ENCODE results near the gene CLIC4. TPM values are rescaled to one million over a fixed set of nuclear protein-coding genes. Genes with fewer than 3 reads are reported as not detected.
A peak's percentile ranks its signal among the peaks of the same experiment; 100 is the strongest.
"Not testable (repeated sequence)": the region's sequence is repeated elsewhere in the genome, so short reads cannot be mapped to it uniquely, and the experiment has no call there.

CLIC4 gene
- total RNA-seq, 1 donor from 2014 or later, result 99.2 TPM

- peaks cover 0 to 9% (median 0%) of the 10 kb centered on the region in 3 donors for H3K4me1 ChIP-seq (ENCODE audit: control insufficient read depth in 3 of 3, insufficient read depth in 3 of 3, low read length in 3 of 3)
- H3K4me3 ChIP-seq (ENCODE audit: low read length in 3 of 3), result no peak overlapping the region
- H3K27me3 ChIP-seq (ENCODE audit: control insufficient read depth in 3 of 3, insufficient read depth in 3 of 3, low read length in 3 of 3), result no peaks in the 10 kb centered on the region
- no peak overlapping the region for H3K27ac ChIP-seq (ENCODE audit: low read depth, low read length)
- no peak overlapping the region for H3K9ac ChIP-seq (ENCODE audit: low read depth in 1 of 3, low read length in 3 of 3)
- H3K9me3 ChIP-seq (ENCODE audit: control insufficient read depth in 3 of 3, low read length in 3 of 3), result no peaks in the 10 kb centered on the region
- H3K36me3 ChIP-seq (ENCODE audit: control insufficient read depth in 3 of 3, insufficient read depth in 3 of 3, low read length in 3 of 3), result no peaks in the 10 kb centered on the region
Measured at GRCh38 chr1:24782689-24783088, 37.4 kb downstream of the CLIC4 start.

- Histone ChIP-seq H3K9ac (ENCODE audit: low read depth in 1 of 3, low read length in 3 of 3) (no peak overlapping the region), H3K4me3 (ENCODE audit: low read length in 3 of 3) (no peak overlapping the region), H3K9me3 (ENCODE audit: control insufficient read depth in 3 of 3, low read length in 3 of 3) (no peaks in the 10 kb centered on the region), H3K36me3 (ENCODE audit: control insufficient read depth in 3 of 3, insufficient read depth in 3 of 3, low read length in 3 of 3) (no peaks in the 10 kb centered on the region), H3K27ac (ENCODE audit: low read depth, low read length) (no peak overlapping the region), H3K27me3 (ENCODE audit: control insufficient read depth in 3 of 3, insufficient read depth in 3 of 3, low read length in 3 of 3) (no peaks in the 10 kb centered on the region), H3K4me1 (ENCODE audit: control insufficient read depth in 3 of 3, insufficient read depth in 3 of 3, low read length in 3 of 3) (peaks cover 0 to 6% (median 0%) of the 10 kb centered on the region in 3 donors)
Measured at GRCh38 chr1:24783713-24784112, 38.5 kb downstream of the CLIC4 start.

- Histone ChIP-seq H3K9me3 (ENCODE audit: control insufficient read depth in 3 of 3, low read length in 3 of 3) (no peaks in the 10 kb centered on the region), H3K36me3 (ENCODE audit: control insufficient read depth in 3 of 3, insufficient read depth in 3 of 3, low read length in 3 of 3) (no peaks in the 10 kb centered on the region), H3K9ac (ENCODE audit: low read depth in 1 of 3, low read length in 3 of 3) (no peak overlapping the region), H3K27ac (ENCODE audit: low read depth, low read length) (no peak overlapping the region), H3K27me3 (ENCODE audit: control insufficient read depth in 3 of 3, insufficient read depth in 3 of 3, low read length in 3 of 3) (no peaks in the 10 kb centered on the region), H3K4me3 (ENCODE audit: low read length in 3 of 3) (no peak overlapping the region), H3K4me1 (ENCODE audit: control insufficient read depth in 3 of 3, insufficient read depth in 3 of 3, low read length in 3 of 3) (peaks cover 0 to 6% (median 0%) of the 10 kb centered on the region in 3 donors)
Measured at GRCh38 chr1:24786191-24786590, 40.9 kb downstream of the CLIC4 start.

- no peaks in the 10 kb centered on the region for H3K36me3 ChIP-seq (ENCODE audit: control insufficient read depth in 3 of 3, insufficient read depth in 3 of 3, low read length in 3 of 3)
- no peaks in the 10 kb centered on the region for H3K9me3 ChIP-seq (ENCODE audit: control insufficient read depth in 3 of 3, low read length in 3 of 3)
- H3K27me3 ChIP-seq (ENCODE audit: control insufficient read depth in 3 of 3, insufficient read depth in 3 of 3, low read length in 3 of 3), result no peaks in the 10 kb centered on the region
- no peak overlapping the region for H3K27ac ChIP-seq (ENCODE audit: low read depth, low read length)
- no peak overlapping the region for H3K4me3 ChIP-seq (ENCODE audit: low read length in 3 of 3)
- no peak overlapping the region for H3K9ac ChIP-seq (ENCODE audit: low read depth in 1 of 3, low read length in 3 of 3)
- peaks cover 0 to 12% (median 7%) of the 10 kb centered on the region in 3 donors for H3K4me1 ChIP-seq (ENCODE audit: control insufficient read depth in 3 of 3, insufficient read depth in 3 of 3, low read length in 3 of 3)
Measured at GRCh38 chr1:24790490-24790889, 45.2 kb downstream of the CLIC4 start.

GRCh38 chr1:24793447-24794129 lies 48.3 kb downstream of the CLIC4 start:
- H3K4me3 ChIP-seq (ENCODE audit: low read length in 3 of 3), result no peak overlapping the region
- peak overlapping the region; percentile 54 for H3K27ac ChIP-seq (ENCODE audit: low read depth, low read length)
- no peaks in the 10 kb centered on the region for H3K27me3 ChIP-seq (ENCODE audit: control insufficient read depth in 3 of 3, insufficient read depth in 3 of 3, low read length in 3 of 3)
- no peaks in the 10 kb centered on the region for H3K9me3 ChIP-seq (ENCODE audit: control insufficient read depth in 3 of 3, low read length in 3 of 3)
- H3K4me1 ChIP-seq (ENCODE audit: control insufficient read depth in 3 of 3, insufficient read depth in 3 of 3, low read length in 3 of 3), result peaks cover 0 to 7% (median 6%) of the 10 kb centered on the region in 3 donors
- H3K36me3 ChIP-seq (ENCODE audit: control insufficient read depth in 3 of 3, insufficient read depth in 3 of 3, low read length in 3 of 3), result peaks cover 0 to 4% (median 4%) of the 10 kb centered on the region in 3 donors
- no peak overlapping the region for H3K9ac ChIP-seq (ENCODE audit: low read depth in 1 of 3, low read length in 3 of 3)

GRCh38 chr1:24794130-24794502 lies 48.9 kb downstream of the CLIC4 start:
- not testable (repeated sequence) for H3K9me3 ChIP-seq (ENCODE audit: control insufficient read depth in 3 of 3, low read length in 3 of 3); H3K36me3 ChIP-seq (ENCODE audit: control insufficient read depth in 3 of 3, insufficient read depth in 3 of 3, low read length in 3 of 3); H3K4me3 ChIP-seq (ENCODE audit: low read length in 3 of 3); H3K27me3 ChIP-seq (ENCODE audit: control insufficient read depth in 3 of 3, insufficient read depth in 3 of 3, low read length in 3 of 3); H3K9ac ChIP-seq (ENCODE audit: low read depth in 1 of 3, low read length in 3 of 3); H3K4me1 ChIP-seq (ENCODE audit: control insufficient read depth in 3 of 3, insufficient read depth in 3 of 3, low read length in 3 of 3)
- H3K27ac ChIP-seq (ENCODE audit: low read depth, low read length), result peak overlapping the region; percentile 54

- H3K9me3 ChIP-seq (ENCODE audit: control insufficient read depth in 3 of 3, low read length in 3 of 3), result no peaks in the 10 kb centered on the region
- peaks cover 0 to 4% (median 4%) of the 10 kb centered on the region in 3 donors for H3K36me3 ChIP-seq (ENCODE audit: control insufficient read depth in 3 of 3, insufficient read depth in 3 of 3, low read length in 3 of 3)
- no peak overlapping the region for H3K27ac ChIP-seq (ENCODE audit: low read depth, low read length)
- H3K4me1 ChIP-seq (ENCODE audit: control insufficient read depth in 3 of 3, insufficient read depth in 3 of 3, low read length in 3 of 3), result peaks cover 0 to 7% (median 6%) of the 10 kb centered on the region in 3 donors
- no peak overlapping the region for H3K9ac ChIP-seq (ENCODE audit: low read depth in 1 of 3, low read length in 3 of 3)
- no peak overlapping the region for H3K4me3 ChIP-seq (ENCODE audit: low read length in 3 of 3)
- H3K27me3 ChIP-seq (ENCODE audit: control insufficient read depth in 3 of 3, insufficient read depth in 3 of 3, low read length in 3 of 3), result no peaks in the 10 kb centered on the region
Measured at GRCh38 chr1:24795236-24795635, 50.0 kb downstream of the CLIC4 start.

- Histone ChIP-seq H3K36me3 (ENCODE audit: control insufficient read depth in 3 of 3, insufficient read depth in 3 of 3, low read length in 3 of 3) (peaks cover 0 to 4% (median 4%) of the 10 kb centered on the region in 3 donors), H3K27me3 (ENCODE audit: control insufficient read depth in 3 of 3, insufficient read depth in 3 of 3, low read length in 3 of 3) (no peaks in the 10 kb centered on the region), H3K4me1 (ENCODE audit: control insufficient read depth in 3 of 3, insufficient read depth in 3 of 3, low read length in 3 of 3) (peaks cover 0 to 7% (median 6%) of the 10 kb centered on the region in 3 donors), H3K9ac (ENCODE audit: low read depth in 1 of 3, low read length in 3 of 3) (no peak overlapping the region), H3K27ac (ENCODE audit: low read depth, low read length) (no peak overlapping the region), H3K9me3 (ENCODE audit: control insufficient read depth in 3 of 3, low read length in 3 of 3) (no peaks in the 10 kb centered on the region), H3K4me3 (ENCODE audit: low read length in 3 of 3) (no peak overlapping the region)
Measured at GRCh38 chr1:24796524-24796923, 51.3 kb downstream of the CLIC4 start.

- not testable (repeated sequence) for H3K27me3 ChIP-seq (ENCODE audit: control insufficient read depth in 3 of 3, insufficient read depth in 3 of 3, low read length in 3 of 3); H3K4me3 ChIP-seq (ENCODE audit: low read length in 3 of 3); H3K9me3 ChIP-seq (ENCODE audit: control insufficient read depth in 3 of 3, low read length in 3 of 3); H3K9ac ChIP-seq (ENCODE audit: low read depth in 1 of 3, low read length in 3 of 3); H3K36me3 ChIP-seq (ENCODE audit: control insufficient read depth in 3 of 3, insufficient read depth in 3 of 3, low read length in 3 of 3); H3K4me1 ChIP-seq (ENCODE audit: control insufficient read depth in 3 of 3, insufficient read depth in 3 of 3, low read length in 3 of 3); H3K27ac ChIP-seq (ENCODE audit: low read depth, low read length)
Measured at GRCh38 chr1:24799242-24799641, 54.0 kb downstream of the CLIC4 start.

- Histone ChIP-seq H3K9me3 (ENCODE audit: control insufficient read depth in 3 of 3, low read length in 3 of 3) (no peaks in the 10 kb centered on the region), H3K27ac (ENCODE audit: low read depth, low read length) (no peak overlapping the region), H3K36me3 (ENCODE audit: control insufficient read depth in 3 of 3, insufficient read depth in 3 of 3, low read length in 3 of 3) (peaks cover 0 to 4% (median 4%) of the 10 kb centered on the region in 3 donors), H3K4me3 (ENCODE audit: low read length in 3 of 3) (no peak overlapping the region), H3K9ac (ENCODE audit: low read depth in 1 of 3, low read length in 3 of 3) (no peak overlapping the region), H3K4me1 (ENCODE audit: control insufficient read depth in 3 of 3, insufficient read depth in 3 of 3, low read length in 3 of 3) (peaks cover 0 to 6% (median 2%) of the 10 kb centered on the region in 3 donors), H3K27me3 (ENCODE audit: control insufficient read depth in 3 of 3, insufficient read depth in 3 of 3, low read length in 3 of 3) (no peaks in the 10 kb centered on the region)
Measured at GRCh38 chr1:24801176-24801575, 55.9 kb downstream of the CLIC4 start.
